HCT116 (cell line): Measurements from ENCODE around the gene TM7SF3. TPM values are rescaled to one million over a fixed set of nuclear protein-coding genes. Genes with fewer than 3 reads are reported as not detected.

Experiments
- ATAC-seq: fragments of 200-7000 bp; cut with Tn5 transposase; 2 replicates; pipeline ENCODE4 v1.9.1; 2020; ENCODE audit warnings: mild to moderate bottlenecking, moderate library complexity
- BruUV-seq: library from RNA; stranded (reverse); fragments of 400-500 nt; replicated peaks from 2 replicates; lab custom pipeline; 2021; lab: Mats Ljungman, UMichigan
- CTCF ChIA-PET: fragments of 300-600 bp; sonication (Branson Sonifier 250); formaldehyde crosslinking; loops from one replicate; lab custom pipeline; 2021; ENCODE audit warnings: antibody characterized with exemption; lab: Charles Lee
- POLR2A ChIA-PET: fragments of 300-600, 350-600 bp; sonication (Branson Sonifier 250); formaldehyde crosslinking; loops from one replicate; lab custom pipeline; 2021; ENCODE audit warnings: antibody characterized with exemption; lab: Charles Lee
- RAD21 ChIA-PET, 2 experiments: fragments of 300-600 bp; sonication (Branson Sonifier 250); formaldehyde crosslinking; loops; one replicate each; lab custom pipeline; 2023; ENCODE audit warnings: low total read pairs in 2 of 2; ENCODE audit not compliant: uncharacterized antibody in 2 of 2, unreplicated experiment in 2 of 2, low non-redundant PET in 1 of 2; lab: Charles Lee
- DNase-seq: peaks from one replicate; pipeline ENCODE4 v3.0.0-alpha.2; 2010; ENCODE audit warnings: low read depth, low spot score
- H2AFZ ChIP-seq: fragments of 200-600 bp; shearing (Covaris generic), sonication (generic); 2 replicates; pipeline ENCODE4 v1.6.1; 2017; ENCODE audit warnings: low read depth, mixed run types, mixed read lengths, antibody characterized with exemption, low read length; ENCODE audit not compliant: poor library complexity, severe bottlenecking
- H3K27ac ChIP-seq: 2 replicates; pipeline ENCODE4 v1.5.1; 2012; ENCODE audit warnings: low read depth, low read length
- H3K27me3 ChIP-seq: fragments of 200-600 bp; sonication (generic); 2 replicates; pipeline ENCODE4 v1.6.1; 2016; ENCODE audit warnings: mixed run types, low read length, mixed read lengths; ENCODE audit not compliant: insufficient read depth
- H3K36me3 ChIP-seq, 2 experiments: fragments of 200-500 bp in 1 of 2; fragments of 200-600 bp in 1 of 2; sonication (Bioruptor generic) in 1 of 2; sonication (generic) in 1 of 2; 2 replicates each; pipeline versions ENCODE4 v1.5.1 to v1.6.1; 2014 to 2016; ENCODE audit warnings: low read length in 2 of 2, inconsistent platforms in 1 of 2, mixed read lengths in 1 of 2, mixed run types in 1 of 2; ENCODE audit not compliant: insufficient read depth in 2 of 2, control insufficient read depth in 1 of 2
- H3K4me1 ChIP-seq, 2 experiments: fragments of 200-600 bp in 1 of 2; sonication (generic) in 1 of 2; 2 replicates each; pipeline versions ENCODE4 v1.5.1 to v1.6.1; 2012 to 2017; ENCODE audit warnings: low read length in 2 of 2, inconsistent platforms in 1 of 2, mild to moderate bottlenecking in 1 of 2, mixed read lengths in 1 of 2, mixed run types in 1 of 2, moderate library complexity in 1 of 2; ENCODE audit not compliant: insufficient read depth in 2 of 2, control insufficient read depth in 1 of 2
- H3K4me2 ChIP-seq: fragments of 200-600 bp; sonication (generic); 2 replicates; pipeline ENCODE4 v1.6.1; 2017; ENCODE audit warnings: mixed run types, low read length, mixed read lengths
- H3K4me3 ChIP-seq, 2 experiments: fragments of 200-600 bp in 1 of 2; sonication (generic) in 1 of 2; replicated peaks in 1 of 2; 2 replicates each; pipeline ENCODE4 v1.5.1; 2011 to 2016; ENCODE audit warnings: low read length in 2 of 2, control low read depth in 1 of 2, low read depth in 1 of 2, mild to moderate bottlenecking in 1 of 2, mixed read lengths in 1 of 2, mixed run types in 1 of 2
- H3K79me2 ChIP-seq: fragments of 200-600 bp; sonication (generic); 2 replicates; pipeline ENCODE4 v1.6.1; 2017; ENCODE audit warnings: mild to moderate bottlenecking, mixed run types, low read length, moderate library complexity, mixed read lengths; ENCODE audit not compliant: insufficient read depth
- H3K9ac ChIP-seq: fragments of 200-600 bp; sonication (generic); 2 replicates; pipeline ENCODE4 v1.6.1; 2016; ENCODE audit warnings: low read length, mixed read lengths
- H3K9me2 ChIP-seq: fragments of 200-600 bp; sonication (generic), shearing (Covaris generic); 2 replicates; pipeline ENCODE4 v1.6.1; 2017; ENCODE audit warnings: mixed run types, mild to moderate bottlenecking, moderate library complexity; ENCODE audit not compliant: insufficient read depth
- H3K9me3 ChIP-seq, 2 experiments: fragments of 200-500 bp in 1 of 2; fragments of 200-600 bp in 1 of 2; sonication (Bioruptor generic) in 1 of 2; sonication (generic) in 1 of 2; 2 replicates each; pipeline ENCODE4 v1.6.1; 2014 to 2017; ENCODE audit warnings: low read length in 2 of 2, mixed read lengths in 2 of 2, inconsistent platforms in 1 of 2, low read depth in 1 of 2, mild to moderate bottlenecking in 1 of 2, mixed run types in 1 of 2, moderate library complexity in 1 of 2; ENCODE audit not compliant: control insufficient read depth in 1 of 2, insufficient read depth in 1 of 2
- H4K20me1 ChIP-seq: fragments of 200-600 bp; sonication (generic), shearing (Covaris generic); 2 replicates; pipeline ENCODE4 v1.6.1; 2017; ENCODE audit warnings: mixed run types, mild to moderate bottlenecking, moderate library complexity; ENCODE audit not compliant: insufficient read depth
- CEBPB ChIP-seq: IDR thresholded peaks from 2 replicates; pipeline ENCODE4 v1.6.1; 2012; ENCODE audit warnings: low read depth
- CTCF ChIP-seq, 3 experiments: fragments of 200-600 bp in 1 of 3; sonication (generic) in 1 of 3; IDR thresholded peaks in 2 of 3; conservative IDR thresholded peaks in 1 of 3; 2 replicates each; pipeline ENCODE4 v1.5.1; 2012 to 2017; ENCODE audit warnings: low read depth in 2 of 3, low read length in 2 of 3, antibody characterized with exemption in 1 of 3, borderline replicate concordance in 1 of 3, control low read depth in 1 of 3, mild to moderate bottlenecking in 1 of 3, mixed read lengths in 1 of 3, mixed run types in 1 of 3, moderate library complexity in 1 of 3; ENCODE audit not compliant: insufficient read depth in 1 of 3
- ELF1 ChIP-seq: IDR thresholded peaks from 2 replicates; pipeline ENCODE4 v1.6.1; 2012; ENCODE audit warnings: low read depth, borderline replicate concordance
- EZH2 ChIP-seq: fragments of 200-600 bp; sonication (generic); IDR thresholded peaks from 2 replicates; pipeline ENCODE4 v1.6.1; 2017; ENCODE audit warnings: antibody characterized with exemption, mixed run types
- EZH2phosphoT487 ChIP-seq: fragments of 200-600 bp; IDR thresholded peaks from 2 replicates; pipeline ENCODE4 v1.6.1; 2018; ENCODE audit warnings: antibody characterized with exemption, borderline replicate concordance
- FOSL1 ChIP-seq: IDR thresholded peaks from 2 replicates; pipeline ENCODE4 v1.6.1; 2012; ENCODE audit warnings: low read depth
- POLR2A ChIP-seq: IDR thresholded peaks from 2 replicates; pipeline ENCODE4 v1.7.0; 2011; ENCODE audit warnings: borderline replicate concordance; ENCODE audit not compliant: insufficient read depth, insufficient read length; ENCODE audit errors: extremely low read depth
- SIN3A ChIP-seq: IDR thresholded peaks from 2 replicates; pipeline ENCODE4 v1.6.1; 2012; ENCODE audit warnings: low read depth
- YY1 ChIP-seq: IDR thresholded peaks from 2 replicates; pipeline ENCODE4 v1.6.1; 2011; ENCODE audit warnings: low read length, low read depth, moderate library complexity, mild to moderate bottlenecking; ENCODE audit not compliant: insufficient replicate concordance; ENCODE audit errors: extremely low read depth
- ZBTB33 ChIP-seq: IDR thresholded peaks from 2 replicates; pipeline ENCODE4 v1.6.1; 2011; ENCODE audit warnings: mild to moderate bottlenecking, low read length, moderate library complexity; ENCODE audit not compliant: insufficient replicate concordance; ENCODE audit errors: extremely low read depth
- ZFX ChIP-seq: fragments of 450-650 bp; IDR thresholded peaks from 2 replicates; pipeline ENCODE4 v1.6.1; 2017
- ZNF274 ChIP-seq: fragments of 200-500 bp; sonication (Bioruptor generic); IDR thresholded peaks from 2 replicates; pipeline ENCODE4 v1.6.1; 2014; ENCODE audit warnings: mild to moderate bottlenecking, low read depth, low read length, inconsistent platforms
- intact Hi-C: fragments of 100-400 bp; cut with micrococcal nuclease; formaldehyde crosslinking; loops from 2 replicates; pipeline ENCODE4 v1.10.0; 2022
- total RNA-seq: library from RNA; stranded (reverse); gene quantifications from one replicate; pipeline ENCODE4 v1.2.1, GENCODE V29; 2021; ENCODE audit not compliant: unreplicated experiment
- TF ChIP-seq, protein P1 (sequence below): IDR thresholded peaks from 2 replicates; pipeline ENCODE4 v1.6.1; 2012

TM7SF3 gene
- total RNA-seq, 1 experiment from 2014 or later, result 46.5 TPM

GRCh38 chr12:26997003-26997402 lies 17.2 kb downstream of the TM7SF3 start:
- no peaks in the 10 kb centered on the region for H3K27me3 ChIP-seq
- no peaks in the 10 kb centered on the region for H3K79me2 ChIP-seq
- ChIA-PET RAD21 (no interaction called here), POLR2A (no interaction called here), CTCF (no interaction called here)
- no peaks in the 10 kb centered on the region for H3K4me1 ChIP-seq
- no peak overlapping the region for H3K4me2 ChIP-seq
- no peak overlapping the region for H3K4me3 ChIP-seq
- H3K9me2 ChIP-seq, result no peaks in the 10 kb centered on the region
- TF ChIP-seq FOSL1 (no peak), CTCF (IDR thresholded peaks at IDR 0.05 in 2 of 3, conservative IDR thresholded peaks at IDR 0.05 in 1 of 3; ENCODE audit: borderline replicate concordance in 1 of 3, insufficient read depth in 1 of 3, low read depth in 2 of 3, low read length in 2 of 3) (no peak), EZH2 (no peak), ZBTB33 (no peak), SIN3A (no peak), CEBPB (no peak), POLR2A (no peak), YY1 (no peak), EZH2phosphoT487 (no peak), ZFX (no peak), ZNF274 (no peak), ELF1 (no peak)
- TF ChIP-seq, protein P1, sequence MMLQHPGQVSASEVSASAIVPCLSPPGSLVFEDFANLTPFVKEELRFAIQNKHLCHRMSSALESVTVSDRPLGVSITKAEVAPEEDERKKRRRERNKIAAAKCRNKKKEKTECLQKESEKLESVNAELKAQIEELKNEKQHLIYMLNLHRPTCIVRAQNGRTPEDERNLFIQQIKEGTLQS, result no peak
- no peaks in the 10 kb centered on the region for H4K20me1 ChIP-seq
- H3K36me3 ChIP-seq, result peaks cover 0 to 20% of the 10 kb centered on the region in 2 experiments; a peak in 3 of 4 replicates
- H3K9ac ChIP-seq, result no peak overlapping the region
- no peak for DNase-seq
- no peak for ATAC-seq
- intact Hi-C loops, result no loop called here
- no peak overlapping the region for H3K27ac ChIP-seq
- H3K9me3 ChIP-seq, result no peaks in the 10 kb centered on the region
- no TSS peak for BruUV-seq
- no peak overlapping the region for H2AFZ ChIP-seq
